Ovary (tissue), 9 donors: ENCODE results near the gene TMPO. TPM values are rescaled to one million over a fixed set of nuclear protein-coding genes. Genes with fewer than 3 reads are reported as not detected.

Experiments used
- DNase-seq, 5 donors: peaks; one replicate each; pipeline ENCODE4 v3.0.0-alpha.2; 2019 to 2020
- H3K27ac ChIP-seq, 2 donors: fragments of 200-600 bp; one replicate each; pipeline versions ENCODE4 v1.5.1 to v1.8.0; 2019 to 2022
- H3K27me3 ChIP-seq: fragments of 200-600 bp; one replicate; pipeline ENCODE4 v1.8.0; 2022
- H3K36me3 ChIP-seq: fragments of 200-600 bp; sonication (generic); one replicate; pipeline ENCODE4 v1.5.1; 2019
- H3K4me1 ChIP-seq: one replicate; pipeline ENCODE4 v1.8.1; 2013; ENCODE audit warnings: mild to moderate bottlenecking, moderate library complexity; ENCODE audit not compliant: insufficient read depth
- H3K4me3 ChIP-seq: fragments of 200-600 bp; sonication (generic); one replicate; pipeline ENCODE4 v1.5.1; 2017
- H3K9me3 ChIP-seq, 2 donors: fragments of 200-600 bp in 1 of 2; sonication (generic) in 1 of 2; one replicate each; pipeline versions ENCODE4 v1.5.1 to v1.8.1; 2013 to 2019; ENCODE audit warnings: mild to moderate bottlenecking in 1 of 2, moderate library complexity in 1 of 2
- CTCF ChIP-seq, 3 donors: fragments of 450-650 bp in 2 of 3; fragments of 200-600 bp in 1 of 3; IDR thresholded peaks; one replicate each; pipeline versions ENCODE4 v1.5.1 to v1.8.0; 2016 to 2022; ENCODE audit warnings: antibody characterized with exemption in 3 of 3, mild to moderate bottlenecking in 1 of 3
- EP300 ChIP-seq: sonication (generic); formaldehyde crosslinking; IDR thresholded peaks from one replicate; pipeline ENCODE4 v1.6.1; 2017; ENCODE audit warnings: antibody characterized with exemption
- POLR2A ChIP-seq: fragments of 450-650 bp; IDR thresholded peaks from one replicate; pipeline ENCODE4 v1.6.1; 2017; ENCODE audit warnings: antibody characterized with exemption, mild to moderate bottlenecking, moderate library complexity
- WGBS, 3 donors: extraction: QIAGEN DNeasy Blood & Tissue Kit in 1 of 3; methylation state at CpG; one replicate each; pipeline versions ENCODE4 v1.1.5 to v1.1.7; 2013 to 2017; 5-methylcytosine and 5-hydroxymethylcytosine counted together
- intact Hi-C, 4 donors: fragments of 100-400 bp; cut with DNase I; formaldehyde crosslinking; loops; one replicate each; pipeline versions ENCODE4 v1.11.0 to v1.15.1; 2022 to 2023
- polyA plus RNA-seq, 2 donors: library from polyadenylated mRNA; stranded (reverse); fragments of 200-250 nt in 1 of 2; fragments of 350-450 nt in 1 of 2; fragmentation: Illumina TruSeq in 1 of 2; extraction: RNeasy Lipid Tissue Mini Kit (QIAGEN cat#74804) in 1 of 2; gene quantifications; one replicate each; pipeline ENCODE4 v1.2.3, GENCODE V29; 2013 to 2014
- total RNA-seq, 7 donors: library from RNA; depleted of rRNA in 2 of 7; stranded (reverse); fragments of >200 nt in 2 of 7; fragmentation: NEBNext Ultra II Directional in 3 of 7; extraction: Animal tissue kit (Norgen Biotek cat#: 25700) in 3 of 7; gene quantifications; one replicate each; pipeline versions ENCODE4 v1.1.0 to v1.2.4, GENCODE V29; 2016 to 2023
- donor health status: DM: no; HTN: no; CAD: no; lungs with moderate emphysema.
- donor health status: DM: no; HTN: no; CAD: no.
- donor health status: Bipolar disorder and iron deficiency.
- donor health status: DM: yes; HTN: yes; CAD: no.
- donor health status: DM: no; HTN: no; CAD: no.
- donor health status: DM: yes; HTN: yes; CAD: no.

Gene TMPO
- total and polyA plus RNA-seq, 9 donors, result 48.4 to 144 (median 116) TPM

GRCh38 chr12:98530068-98530467 lies 14.7 kb downstream of the TMPO start:
- H3K4me3 ChIP-seq, result no peak overlapping the region
- H3K9me3 ChIP-seq, result no peaks in the 10 kb centered on the region
- H3K27ac ChIP-seq, result no peak overlapping the region
- TF ChIP-seq POLR2A, result no peak
- no peak for TF ChIP-seq CTCF (IDR thresholded peaks at IDR 0.05)
- TF ChIP-seq EP300, result no peak
- H3K27me3 ChIP-seq, result no peaks in the 10 kb centered on the region
- no peaks in the 10 kb centered on the region for H3K4me1 ChIP-seq
- 88 to 93% (median 92%) methylated on average over 1 of the region's 1 CpG for WGBS, 3 donors
- DNase-seq, result no peak
- no peaks in the 10 kb centered on the region for H3K36me3 ChIP-seq
- intact Hi-C loops, result no loop called here

- WGBS, 3 donors, result 75 to 81% (median 79%) methylated on average over 4 of the region's 4 CpGs
Measured at GRCh38 chr12:98532687-98533304, 17.4 kb downstream of the TMPO start.

GRCh38 chr12:98533723-98534251 lies 18.4 kb downstream of the TMPO start:
- Histone ChIP-seq H3K4me1 (no peaks in the 10 kb centered on the region), H3K27me3 (no peaks in the 10 kb centered on the region), H3K9me3 (no peaks in the 10 kb centered on the region), H3K36me3 (no peaks in the 10 kb centered on the region), H3K4me3 (no peak overlapping the region), H3K27ac (no peak overlapping the region)
- 92 to 96% (median 92%) methylated on average over 4 of the region's 4 CpGs for WGBS, 3 donors
- DNase-seq, result no peak
- intact Hi-C loops, result no loop called here
- TF ChIP-seq POLR2A (no peak), CTCF (IDR thresholded peaks at IDR 0.05) (no peak), EP300 (no peak)

More at GRCh38 chr12:98532687-98533304, 17.4 kb downstream of the TMPO start:
- H3K27me3 ChIP-seq, result no peaks in the 10 kb centered on the region
- TF ChIP-seq CTCF (IDR thresholded peaks at IDR 0.05) (peak in 1 of 3 donors; percentile 29), EP300 (no peak)
- no peaks in the 10 kb centered on the region for H3K4me1 ChIP-seq
- H3K36me3 ChIP-seq, result no peaks in the 10 kb centered on the region
- no peak for DNase-seq
- intact Hi-C loops, result no loop called here
- no peak overlapping the region for H3K4me3 ChIP-seq
- H3K27ac ChIP-seq, result no peak overlapping the region
- no peaks in the 10 kb centered on the region for H3K9me3 ChIP-seq

- Histone ChIP-seq H3K27me3 (no peaks in the 10 kb centered on the region), H3K4me1 (no peaks in the 10 kb centered on the region), H3K27ac (no peak overlapping the region), H3K36me3 (no peaks in the 10 kb centered on the region), H3K9me3 (no peaks in the 10 kb centered on the region), H3K4me3 (no peak overlapping the region)
- whole genome bisulfite sequencing, 3 donors, result 90 to 95% (median 94%) methylated on average over 4 of the region's 4 CpGs
- DNase-seq, result no peak
- TF ChIP-seq POLR2A (no peak), CTCF (IDR thresholded peaks at IDR 0.05) (no peak), EP300 (no peak)
- intact Hi-C loops, result no loop called here
Measured at GRCh38 chr12:98538031-98538430, 22.6 kb downstream of the TMPO start.
